Embryonic facial prominence (tissue), 1 donor: ENCODE measurements around the gene ODF2L.

ENCODE experiments used
- DNase-seq: peaks from one replicate; pipeline ENCODE4 v3.0.0-alpha.2; 2016; ENCODE audit errors: extremely low spot score

Gene ODF2L

DNA sequence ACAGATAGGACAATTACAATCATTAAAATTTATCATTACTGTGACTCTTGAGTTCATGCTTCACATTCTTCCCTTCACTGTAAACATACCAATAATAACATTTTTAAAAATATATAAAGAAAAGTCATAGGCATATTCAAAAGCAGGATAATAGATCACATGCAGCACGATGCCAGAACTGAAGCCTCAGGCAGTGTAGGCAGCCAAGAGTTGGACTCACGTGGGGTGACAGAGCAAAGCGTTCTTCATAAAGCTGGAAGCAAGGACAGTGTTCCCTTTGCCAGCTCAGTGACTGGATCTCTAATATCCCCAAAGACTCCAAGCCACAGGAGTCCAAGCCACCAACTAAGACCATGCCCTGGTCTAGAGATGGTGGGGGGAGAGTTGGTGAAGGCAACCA lies 77.7 kb downstream of the ODF2L start:
- no peak for DNase-seq

DNA sequence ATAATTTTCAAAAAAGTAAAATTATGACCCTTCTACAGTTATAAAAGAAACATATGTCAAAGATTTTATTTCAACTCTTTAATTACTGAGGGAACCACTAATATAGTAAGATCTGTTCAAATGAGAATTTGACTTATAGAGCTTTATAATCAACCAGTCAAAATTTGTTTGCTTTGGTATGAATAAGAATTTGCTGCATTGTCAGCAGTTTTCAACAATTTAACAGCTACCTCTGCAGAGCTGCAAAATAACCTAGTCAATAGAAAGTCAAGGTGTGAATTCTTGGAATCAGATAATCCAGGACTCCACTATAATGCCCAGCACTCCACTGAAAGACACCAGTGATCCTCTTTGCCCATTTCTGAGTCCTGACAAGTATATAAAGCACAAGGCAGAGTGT lies 78.2 kb downstream of the ODF2L start:
- no peak for DNase-seq

DNA sequence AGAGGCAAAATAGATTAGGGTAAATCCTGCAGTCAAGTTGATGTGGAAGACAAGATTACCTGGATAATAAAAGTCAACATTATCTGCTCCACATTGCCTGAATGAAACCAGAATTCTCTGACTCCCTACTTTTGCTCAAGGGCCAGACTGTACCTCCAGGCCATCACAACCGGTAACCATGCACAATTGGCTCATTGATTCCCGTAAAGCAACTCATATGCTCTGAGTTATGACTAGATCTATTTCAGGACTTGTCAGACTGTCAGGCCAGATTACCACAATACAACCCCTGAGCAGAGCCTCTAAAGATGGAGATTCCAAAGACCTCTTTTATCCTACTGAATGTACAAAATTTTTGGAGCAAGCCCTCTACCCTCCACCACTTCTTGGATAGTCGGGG lies 90.4 kb downstream of the ODF2L start:
- no peak for DNase-seq

DNA sequence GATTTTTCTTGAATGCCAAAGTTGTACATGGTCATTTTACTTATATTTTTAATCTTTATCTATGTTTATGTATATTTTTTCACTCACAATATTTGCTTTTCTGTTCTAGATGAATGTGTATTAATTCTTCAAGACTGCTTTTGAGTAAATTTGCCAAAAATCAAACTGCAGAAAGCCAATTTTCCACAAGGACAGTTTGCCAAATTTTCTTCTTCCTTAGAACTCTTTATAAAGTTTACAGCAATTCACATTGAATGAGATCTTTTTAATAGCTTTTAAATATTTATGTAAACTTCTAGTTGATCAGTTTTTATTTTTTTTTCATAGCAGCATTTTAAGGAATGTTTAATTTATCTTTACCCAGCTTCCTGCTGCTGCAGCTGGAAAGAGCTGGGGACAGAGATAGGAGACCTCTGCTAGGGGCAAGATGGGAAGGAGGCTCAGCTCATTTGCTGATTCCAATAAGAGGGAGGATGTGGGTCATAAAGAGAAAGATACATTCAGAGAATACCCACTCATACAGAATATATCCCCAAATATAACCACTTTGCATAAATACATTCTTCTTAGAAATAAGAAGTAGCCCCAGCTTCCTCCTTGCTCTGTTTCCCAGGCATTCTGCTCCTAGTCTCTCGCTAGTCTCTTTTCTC lies 93.0 kb downstream of the ODF2L start:
- no peak for DNase-seq
